ENCODE results near the gene AP5S1.

GRCh38 chr20:3797226-3797545 lies 23.2 kb upstream of the AP5S1 start:
- TF ChIP-seq POLR2AphosphoS5 (IDR thresholded peaks at IDR 0.05; ENCODE audit: low read depth, low read length): no peak
- no peak for TF ChIP-seq POLR2A (IDR thresholded peaks at IDR 0.05; ENCODE audit: low read depth, low read length)
- TF ChIP-seq TAF1 (IDR thresholded peaks at IDR 0.05; ENCODE audit: borderline replicate concordance, low read depth, low read length): no peak
